HFFc6 (cell line): ENCODE data around the gene C11orf58. TPM values are rescaled to one million over a fixed set of nuclear protein-coding genes. Genes with fewer than 3 reads are reported as not detected.
A peak's percentile ranks its signal among the peaks of the same experiment; 100 is the strongest.

Source experiments
- DNase-seq: peaks from one replicate; pipeline ENCODE4 v3.0.0-alpha.2; 2018
- H3K27ac Mint-ChIP-seq: 2 replicates; pipeline ENCODE4 v1.8.0; 2020; ENCODE audit warnings: mild to moderate bottlenecking, mixed read lengths
- H3K27me3 Mint-ChIP-seq: 2 replicates; pipeline ENCODE4 v1.8.0; 2021; ENCODE audit warnings: mild to moderate bottlenecking, moderate library complexity, mixed read lengths; ENCODE audit not compliant: insufficient read depth
- H3K36me3 Mint-ChIP-seq: 2 replicates; pipeline ENCODE4 v1.8.0; 2021; ENCODE audit warnings: low read depth, mixed read lengths
- H3K4me1 Mint-ChIP-seq: 2 replicates; pipeline ENCODE4 v1.8.0; 2020; ENCODE audit warnings: low read depth, mixed read lengths
- H3K4me3 Mint-ChIP-seq: 2 replicates; pipeline ENCODE4 v1.8.0; 2020; ENCODE audit warnings: mild to moderate bottlenecking, moderate library complexity, mixed read lengths
- H3K9me3 Mint-ChIP-seq: 2 replicates; pipeline ENCODE4 v1.8.0; 2020; ENCODE audit warnings: mild to moderate bottlenecking, mixed read lengths
- total RNA-seq, 6 experiments: library from RNA; stranded (reverse); fragmentation: NEBNext Ultra II Directional; extraction: Animal tissue kit (Norgen Biotek cat#: 25700); gene quantifications; 2 replicates in 1 of 6; 3 replicates in 5 of 6; pipeline ENCODE4 v1.2.3, GENCODE V29; 2021
- TF ChIP-seq, protein P1 (sequence below): fragments of 200-600 bp; sonication (generic); IDR thresholded peaks from 2 replicates; pipeline ENCODE4 v1.5.0; 2021; ENCODE audit warnings: antibody characterized with exemption, mild to moderate bottlenecking

C11orf58 gene
- total RNA-seq, 6 experiments from 2014 or later = 107 to 166 (median 144) TPM

GRCh38 chr11:16799890-16800289, 61.4 kb downstream of the C11orf58 start:
- H3K4me3 Mint-ChIP-seq = no peak overlapping the region
- DNase-seq = no peak
- no peak overlapping the region for H3K27ac Mint-ChIP-seq
- H3K27me3 Mint-ChIP-seq = peaks cover 21% of the 10 kb centered on the region
- no peaks in the 10 kb centered on the region for H3K9me3 Mint-ChIP-seq
- H3K36me3 Mint-ChIP-seq = no peaks in the 10 kb centered on the region
- no peaks in the 10 kb centered on the region for H3K4me1 Mint-ChIP-seq
- TF ChIP-seq, protein P1, sequence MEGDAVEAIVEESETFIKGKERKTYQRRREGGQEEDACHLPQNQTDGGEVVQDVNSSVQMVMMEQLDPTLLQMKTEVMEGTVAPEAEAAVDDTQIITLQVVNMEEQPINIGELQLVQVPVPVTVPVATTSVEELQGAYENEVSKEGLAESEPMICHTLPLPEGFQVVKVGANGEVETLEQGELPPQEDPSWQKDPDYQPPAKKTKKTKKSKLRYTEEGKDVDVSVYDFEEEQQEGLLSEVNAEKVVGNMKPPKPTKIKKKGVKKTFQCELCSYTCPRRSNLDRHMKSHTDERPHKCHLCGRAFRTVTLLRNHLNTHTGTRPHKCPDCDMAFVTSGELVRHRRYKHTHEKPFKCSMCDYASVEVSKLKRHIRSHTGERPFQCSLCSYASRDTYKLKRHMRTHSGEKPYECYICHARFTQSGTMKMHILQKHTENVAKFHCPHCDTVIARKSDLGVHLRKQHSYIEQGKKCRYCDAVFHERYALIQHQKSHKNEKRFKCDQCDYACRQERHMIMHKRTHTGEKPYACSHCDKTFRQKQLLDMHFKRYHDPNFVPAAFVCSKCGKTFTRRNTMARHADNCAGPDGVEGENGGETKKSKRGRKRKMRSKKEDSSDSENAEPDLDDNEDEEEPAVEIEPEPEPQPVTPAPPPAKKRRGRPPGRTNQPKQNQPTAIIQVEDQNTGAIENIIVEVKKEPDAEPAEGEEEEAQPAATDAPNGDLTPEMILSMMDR = no peak

- no peaks in the 10 kb centered on the region for H3K9me3 Mint-ChIP-seq
- no peak overlapping the region for H3K27ac Mint-ChIP-seq
- peaks cover 22% of the 10 kb centered on the region for H3K27me3 Mint-ChIP-seq
- TF ChIP-seq, protein P1 = no peak
- H3K36me3 Mint-ChIP-seq = no peaks in the 10 kb centered on the region
- H3K4me3 Mint-ChIP-seq = no peak overlapping the region
- no peaks in the 10 kb centered on the region for H3K4me1 Mint-ChIP-seq
- DNase-seq = no peak
Observed at GRCh38 chr11:16800382-16800781, 61.9 kb downstream of the C11orf58 start.

DNA sequence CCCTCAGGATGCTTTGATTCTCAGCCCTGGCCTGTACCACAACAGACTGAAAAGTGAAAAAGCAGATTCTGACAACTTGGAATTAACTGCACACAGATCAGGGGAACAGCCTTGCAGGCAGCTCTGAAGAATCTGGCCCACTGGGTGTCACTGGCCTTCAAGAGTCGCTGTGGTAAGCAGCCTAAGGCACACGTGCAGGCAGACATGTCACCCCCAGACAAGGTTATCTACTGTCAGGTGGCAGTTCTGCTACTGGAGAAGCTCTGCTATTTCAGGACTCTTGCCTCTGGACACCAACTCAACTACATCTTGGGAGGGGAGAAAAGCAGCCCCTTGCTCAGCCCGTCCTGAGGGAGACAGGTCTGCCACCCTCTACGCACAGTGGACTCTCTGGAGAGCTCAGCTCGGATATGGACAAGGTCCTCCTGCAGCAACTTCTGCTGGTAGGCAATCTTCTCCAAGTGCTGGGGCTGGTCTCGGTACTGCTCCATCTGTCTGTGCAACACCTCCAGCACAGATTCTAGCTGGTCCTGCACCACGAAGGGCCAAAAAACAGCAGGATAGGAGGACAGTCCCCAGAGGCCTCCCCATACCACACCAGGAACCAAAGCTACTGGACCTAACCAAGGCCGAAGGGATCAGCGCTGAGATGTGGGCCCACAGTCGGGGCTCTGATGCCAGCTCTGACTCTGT, 63.0 kb downstream of the C11orf58 start:
- TF ChIP-seq, protein P1 = no peak

GRCh38 chr11:16804104-16804947, 65.9 kb downstream of the C11orf58 start:
- no peak for DNase-seq
- no peaks in the 10 kb centered on the region for H3K4me1 Mint-ChIP-seq
- no peak overlapping the region for H3K27ac Mint-ChIP-seq
- H3K27me3 Mint-ChIP-seq = peaks cover 49% of the 10 kb centered on the region
- H3K36me3 Mint-ChIP-seq = no peaks in the 10 kb centered on the region
- no peak overlapping the region for H3K4me3 Mint-ChIP-seq
- H3K9me3 Mint-ChIP-seq = no peaks in the 10 kb centered on the region
- TF ChIP-seq, protein P1 = no peak

More for the DNA sequence above, 63.0 kb downstream of the C11orf58 start:
- Mint-ChIP-seq H3K4me1 (no peaks in the 10 kb centered on the region), H3K27ac (no peak overlapping the region), H3K36me3 (no peaks in the 10 kb centered on the region), H3K9me3 (no peaks in the 10 kb centered on the region), H3K27me3 (peaks cover 31% of the 10 kb centered on the region), H3K4me3 (no peak overlapping the region)
- DNase-seq = no peak

DNA sequence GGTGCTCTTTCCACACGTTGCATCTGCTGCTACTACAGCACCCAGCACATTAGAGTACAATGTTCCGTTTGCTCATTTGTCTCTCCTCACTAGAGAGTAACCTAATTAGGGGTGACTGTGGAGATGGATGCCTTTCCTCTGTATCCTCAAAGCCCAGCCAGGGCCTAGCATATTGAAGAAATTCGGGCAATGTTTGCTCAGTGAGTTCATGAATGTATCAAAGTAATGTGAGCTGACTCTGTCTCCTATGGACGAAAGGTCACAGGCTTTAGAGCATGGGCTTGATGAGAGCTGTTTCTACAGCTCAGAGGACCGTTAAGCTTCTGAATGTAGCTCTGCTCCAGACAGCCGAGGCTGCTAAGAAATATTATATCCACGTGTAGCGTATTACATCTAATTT, 67.5 kb downstream of the C11orf58 start:
- Mint-ChIP-seq H3K4me1 (no peaks in the 10 kb centered on the region), H3K27me3 (peaks cover 51% of the 10 kb centered on the region), H3K9me3 (no peaks in the 10 kb centered on the region), H3K4me3 (no peak overlapping the region), H3K27ac (no peak overlapping the region), H3K36me3 (no peaks in the 10 kb centered on the region)
- DNase-seq = peak; percentile 9
- TF ChIP-seq, protein P1 = no peak
